WTC11 (cell line): ENCODE data around the gene LY6G5B.

Experiments used
- ATF3 ChIP-seq: sonication (generic); formaldehyde crosslinking; conservative IDR thresholded peaks from 2 replicates; pipeline ENCODE4 v1.8.1; 2022; ENCODE audit warnings: mild to moderate bottlenecking, missing genetic modification reagents
- CTCF ChIP-seq: fragments of 200-600 bp; IDR thresholded peaks from 2 replicates; pipeline ENCODE4 v1.8.0; 2022; ENCODE audit warnings: antibody characterized with exemption
- E2F4 ChIP-seq: sonication (generic); formaldehyde crosslinking; IDR thresholded peaks from 2 replicates; pipeline ENCODE4 v1.8.1; 2022; ENCODE audit warnings: low read depth, mild to moderate bottlenecking, moderate library complexity, missing genetic modification reagents, borderline replicate concordance
- FOXP1 ChIP-seq: sonication (generic); formaldehyde crosslinking; IDR thresholded peaks from 2 replicates; pipeline ENCODE4 v1.8.0; 2022; ENCODE audit warnings: missing genetic modification reagents, mild to moderate bottlenecking, moderate library complexity, borderline replicate concordance
- MAX ChIP-seq: sonication (generic); formaldehyde crosslinking; IDR thresholded peaks from 2 replicates; pipeline ENCODE4 v1.8.0; 2022; ENCODE audit warnings: mild to moderate bottlenecking, missing genetic modification reagents
- USF2 ChIP-seq: sonication (generic); formaldehyde crosslinking; IDR thresholded peaks from 2 replicates; pipeline ENCODE4 v1.8.1; 2023; ENCODE audit warnings: mild to moderate bottlenecking, missing genetic modification reagents, moderate library complexity
- ZNF121 ChIP-seq: sonication (generic); formaldehyde crosslinking; IDR thresholded peaks from 2 replicates; pipeline ENCODE4 v1.8.0; 2023; ENCODE audit warnings: missing genetic modification reagents
- ZSCAN18 ChIP-seq: fragments of 250-450 bp; sonication (Bioruptor Pico); IDR thresholded peaks from 2 replicates; pipeline ENCODE4 v2.1.2; 2022; ENCODE audit warnings: mild to moderate bottlenecking, moderate library complexity

GRCh38 chr6:31701666-31702404 lies 32.1 kb downstream of the LY6G5B start:
- no peak for TF ChIP-seq MAX
- no peak for TF ChIP-seq ATF3
- TF ChIP-seq E2F4, result no peak
- TF ChIP-seq CTCF, result no peak
- no peak for TF ChIP-seq FOXP1 (CRISPR knock-in tag)
- TF ChIP-seq ZNF121 (CRISPR knock-in tag), result no peak
- no peak for TF ChIP-seq ZSCAN18
- TF ChIP-seq USF2 (CRISPR knock-in tag), result no peak
